NCI-H1417 (cell line): ENCODE measurements around the gene BTRC.

Source experiments
- DNase-seq, 3 experiments: peaks; one replicate each; lab custom pipeline; 2025; lab: John Stamatoyannopoulos, UW

Gene BTRC

DNA sequence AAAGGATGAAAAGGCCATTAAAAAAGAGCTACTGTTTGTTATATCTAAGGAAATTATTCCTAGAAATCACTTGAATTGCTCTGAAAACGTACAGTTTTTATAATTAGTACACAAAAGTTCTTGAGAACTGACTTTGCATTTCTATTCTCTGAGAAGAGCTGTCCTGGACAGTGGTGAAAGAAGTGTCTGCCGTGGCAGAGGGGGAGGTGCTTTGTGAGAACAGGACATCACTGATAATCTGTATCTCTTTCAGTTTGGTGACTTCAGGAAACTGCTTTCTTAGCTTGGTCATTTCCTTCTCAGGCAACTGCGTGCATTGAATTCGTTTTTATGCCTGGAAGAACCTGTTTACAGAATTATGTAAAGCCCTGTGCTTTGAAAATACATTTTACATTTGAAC, 182.0 kb downstream of the BTRC start:
- DNase-seq = no peak

DNA sequence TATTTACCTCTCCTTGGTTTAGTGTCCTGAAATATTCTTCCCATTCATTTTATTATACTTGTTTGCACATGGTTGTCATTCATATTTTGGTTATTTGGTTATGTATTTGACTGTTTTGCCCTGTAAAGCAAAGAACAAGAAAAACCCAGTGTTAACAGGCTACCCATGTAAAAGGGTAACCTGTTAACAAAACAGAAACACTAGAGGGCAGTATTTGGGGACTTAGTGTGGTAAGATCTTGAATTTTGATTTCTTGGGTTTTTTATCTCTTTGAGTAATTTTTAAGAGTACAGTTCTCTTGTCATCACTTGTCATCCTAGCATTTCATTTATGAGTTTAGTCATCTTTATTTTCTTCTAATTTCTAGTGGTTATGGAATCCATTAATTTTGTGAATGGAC, 182.8 kb downstream of the BTRC start:
- DNase-seq = peak in 2 of 3 experiments; percentile 1 to 7

DNA sequence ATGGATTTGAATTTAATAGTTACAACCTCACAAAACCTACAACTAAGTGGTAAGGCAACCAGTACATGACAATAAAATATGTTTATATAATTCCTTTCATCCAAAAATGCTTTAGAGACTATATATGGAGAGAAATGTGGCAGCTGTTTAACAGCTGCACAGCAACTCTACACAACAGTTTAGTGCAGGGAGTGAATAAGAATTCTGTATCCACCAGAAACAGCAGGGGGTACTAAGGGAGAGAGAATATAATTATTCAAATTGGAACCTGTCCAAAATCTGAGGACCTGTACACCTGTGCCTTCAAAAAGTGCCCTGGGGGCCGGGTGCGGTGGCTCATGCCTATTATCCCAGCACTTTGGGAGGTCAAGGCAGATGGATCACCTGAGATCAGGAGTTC, 184.5 kb downstream of the BTRC start:
- DNase-seq = peak; percentile 26 to 87 (median 66)

DNA sequence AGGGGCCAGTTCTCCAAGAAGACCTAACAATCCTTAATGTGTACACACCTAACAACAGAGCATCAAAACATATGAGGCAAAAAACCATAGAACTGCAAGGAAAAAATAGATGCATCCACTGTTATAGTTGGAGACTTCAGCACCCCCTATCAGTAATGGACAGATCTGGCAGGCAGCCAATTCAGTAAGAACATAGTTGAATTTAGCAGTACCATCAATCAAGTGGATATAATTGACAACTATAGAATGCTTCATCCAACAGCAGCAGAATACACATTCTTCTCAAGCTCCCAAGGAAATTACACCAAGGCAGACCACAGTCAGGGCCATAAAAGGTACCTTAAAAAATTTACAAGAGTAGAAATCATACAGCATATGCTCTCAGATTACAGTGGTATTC, 191.9 kb downstream of the BTRC start:
- peak in 2 of 3 experiments; percentile 29 to 82 for DNase-seq

DNA sequence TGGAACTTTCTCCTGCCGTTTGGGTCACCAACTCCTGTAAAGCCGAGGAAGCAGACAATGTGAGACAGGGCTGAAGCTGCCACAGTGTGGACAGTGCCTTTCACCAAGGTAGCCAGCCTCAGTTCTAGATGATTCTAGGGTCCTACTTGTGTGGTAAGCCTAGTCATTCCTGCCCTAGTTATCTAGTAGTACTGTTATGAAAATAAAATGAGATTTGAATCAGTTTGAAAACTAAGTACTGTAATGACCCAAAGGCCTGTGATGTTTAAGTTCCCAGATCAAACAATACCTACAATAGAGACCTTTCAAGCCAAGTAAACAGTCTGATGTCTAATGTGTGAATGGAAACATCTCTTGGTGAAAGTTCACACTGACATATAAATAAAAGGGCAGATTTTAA, 197.0 kb downstream of the BTRC start:
- DNase-seq = no peak

DNA sequence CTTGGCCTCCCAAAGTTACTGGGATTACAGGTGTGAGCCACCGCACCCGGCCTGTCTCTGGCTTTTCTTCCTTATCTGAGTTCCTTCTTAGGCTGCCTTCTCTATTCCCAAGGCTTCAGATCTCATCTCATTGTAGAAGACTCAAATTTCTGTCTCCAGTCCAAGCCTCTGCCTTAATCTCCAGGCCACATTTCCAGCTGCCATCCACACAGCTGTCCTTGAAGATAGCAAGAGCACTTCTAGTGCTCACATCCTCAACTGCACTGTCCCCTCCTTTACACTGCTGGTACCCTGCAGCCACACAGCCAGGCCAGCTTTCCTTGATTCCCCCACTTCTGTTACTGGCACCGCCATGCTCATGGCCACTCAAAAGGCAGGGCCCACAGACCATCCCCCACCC, 198.5 kb downstream of the BTRC start:
- no peak for DNase-seq

DNA sequence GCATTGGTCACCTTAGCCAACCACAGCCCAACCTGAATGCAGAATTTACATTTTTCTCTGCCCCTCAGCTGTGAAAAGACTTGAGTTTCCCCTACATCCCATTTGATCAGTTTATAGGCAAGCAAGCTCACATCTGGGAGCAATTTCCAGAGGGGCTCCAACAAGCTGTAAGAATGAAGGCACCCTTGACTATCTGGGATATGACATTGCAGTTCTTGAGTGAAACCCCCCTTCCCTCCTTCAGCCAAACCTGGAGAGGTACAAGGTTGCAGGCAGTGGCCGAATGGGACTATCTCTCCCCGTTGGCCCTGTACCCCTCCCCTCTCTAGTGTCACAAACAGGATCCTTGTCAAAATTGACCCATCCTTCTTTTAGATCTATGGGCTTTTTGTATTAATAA, 203.6 kb downstream of the BTRC start:
- DNase-seq = no peak

DNA sequence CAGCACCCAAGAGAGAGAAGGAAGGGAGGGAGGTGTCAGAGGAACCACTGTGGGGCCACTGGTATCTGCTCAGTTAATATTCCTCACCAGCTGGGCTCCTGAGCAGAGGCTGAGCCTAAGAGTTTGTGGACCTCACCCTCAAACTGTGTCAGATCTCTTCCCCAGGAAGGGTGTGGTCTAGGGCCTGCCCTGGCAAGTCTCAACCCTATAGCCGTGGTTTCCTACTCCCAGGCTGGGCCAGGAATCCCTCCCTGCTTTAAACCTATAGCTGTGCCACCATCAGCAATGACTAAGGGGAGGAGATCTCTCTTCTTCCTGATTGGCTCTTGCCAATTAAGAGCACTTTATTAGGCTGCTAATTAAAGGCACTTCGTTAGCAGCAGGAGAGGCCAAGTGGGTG, 204.2 kb downstream of the BTRC start:
- DNase-seq = no peak

DNA sequence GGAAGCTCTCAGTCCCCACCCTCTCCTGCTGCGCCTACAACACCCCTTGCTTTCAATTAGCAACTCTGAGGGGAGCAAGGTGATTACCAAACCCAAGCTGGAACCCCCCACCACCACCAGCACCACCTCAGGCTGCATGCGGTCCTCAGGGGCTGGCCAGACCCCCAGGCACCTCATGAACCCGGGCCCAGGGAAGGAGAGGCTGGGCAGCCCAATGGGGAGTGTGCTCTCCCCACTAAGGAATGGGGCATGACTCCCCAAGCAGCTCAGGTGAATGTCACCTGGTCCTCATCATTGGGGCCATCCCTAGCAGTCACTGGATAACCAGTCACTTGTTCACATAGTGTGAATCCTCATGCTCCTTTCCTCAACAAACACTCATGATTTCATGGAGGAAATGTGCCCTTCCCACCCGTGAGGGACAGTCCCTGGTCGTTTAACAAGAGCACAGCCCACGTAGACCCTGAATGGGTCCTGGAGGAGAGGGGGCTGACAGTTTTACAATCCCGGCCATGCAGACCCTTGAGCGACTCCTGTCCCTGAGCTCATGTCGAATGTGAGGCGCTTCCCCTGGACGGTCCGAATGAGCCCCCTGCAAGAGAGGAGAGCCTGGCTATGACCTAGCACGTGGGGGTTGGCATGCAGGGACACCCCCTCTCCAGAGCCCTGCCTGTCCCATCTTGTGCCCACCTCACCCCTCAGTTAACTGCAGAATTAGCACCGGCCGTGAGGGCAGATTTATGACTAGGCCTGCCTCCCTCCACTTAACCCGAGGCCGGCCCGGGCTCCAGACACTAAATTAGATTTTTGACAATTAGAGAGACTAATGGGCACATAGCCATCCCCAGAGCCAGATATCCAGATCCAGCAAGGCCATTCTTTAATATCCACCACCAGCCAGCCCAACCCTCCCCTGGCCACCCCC, 205.0 kb downstream of the BTRC start:
- no peak for DNase-seq

DNA sequence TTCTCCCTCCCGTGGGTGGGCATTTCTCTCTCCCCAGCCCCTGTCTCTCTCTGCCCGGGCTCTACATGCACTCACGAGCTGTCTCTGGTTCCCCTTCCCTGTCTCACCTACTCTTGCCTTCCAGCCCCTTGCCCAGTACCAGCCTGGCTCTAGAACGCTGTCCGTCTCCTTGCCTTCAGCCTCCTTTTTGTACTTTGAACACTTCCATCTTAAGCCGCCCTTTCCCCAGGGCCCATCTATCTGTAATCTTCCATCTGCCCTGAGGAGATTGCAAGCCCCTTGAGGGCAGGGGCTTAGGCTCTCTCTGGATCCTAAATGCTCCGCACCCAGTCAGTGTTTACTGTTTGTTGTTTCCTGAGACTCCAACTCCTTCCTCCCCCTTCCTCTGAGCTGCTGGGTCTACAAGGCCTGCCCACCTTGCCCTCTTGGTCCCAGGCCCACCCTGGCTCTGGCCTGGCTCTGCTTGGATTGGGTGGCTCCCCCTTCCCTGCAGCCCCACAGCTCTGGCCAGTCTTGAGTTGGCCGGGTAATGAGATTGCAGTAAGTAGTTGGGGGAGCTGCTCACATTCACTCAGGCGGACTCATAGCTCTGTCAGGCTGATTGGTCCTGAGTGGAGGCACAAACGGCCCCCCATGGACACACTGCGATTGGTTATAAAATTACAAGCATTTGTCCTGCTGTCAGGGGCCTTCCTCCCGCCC, 205.8 kb downstream of the BTRC start:
- DNase-seq = no peak

DNA sequence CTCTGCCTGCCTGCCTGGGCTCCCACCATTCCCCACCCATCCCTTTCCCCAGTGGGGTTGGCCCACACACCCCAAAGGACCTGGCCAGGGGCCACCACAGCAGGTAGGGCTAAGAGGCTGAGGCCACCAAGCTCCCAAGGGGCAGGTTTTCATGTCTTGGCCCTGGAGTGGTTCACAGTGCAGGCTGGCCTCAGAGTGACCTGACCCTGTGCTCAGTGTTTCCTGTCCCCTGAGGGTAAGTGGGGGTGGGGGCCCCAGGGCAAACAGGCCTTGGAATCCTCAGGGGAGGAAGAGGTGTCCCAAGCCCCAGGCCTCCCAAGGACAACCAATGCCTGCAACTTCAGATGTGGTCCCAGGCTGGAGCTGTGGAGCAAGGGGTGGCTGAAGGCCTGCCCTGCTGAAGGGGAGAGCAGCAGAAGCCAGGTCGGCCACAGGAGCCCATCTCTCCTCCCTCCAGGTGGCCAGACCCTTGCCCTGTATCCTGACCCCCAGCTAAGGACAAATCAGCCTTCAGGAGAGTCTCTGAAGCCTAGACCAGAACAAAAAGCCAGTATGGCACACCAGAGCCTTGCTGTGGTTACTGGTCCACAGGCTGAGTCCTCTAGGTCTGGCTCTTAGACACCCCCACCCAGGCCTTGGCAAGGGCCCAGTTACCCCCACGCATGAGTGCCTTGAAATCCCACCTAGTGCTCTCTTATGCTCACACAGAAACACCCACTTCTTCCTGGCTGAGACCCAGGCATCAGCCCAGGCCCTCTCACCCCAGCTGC, 206.5 kb downstream of the BTRC start:
- DNase-seq = peak in 1 of 3 experiments; percentile 68

DNA sequence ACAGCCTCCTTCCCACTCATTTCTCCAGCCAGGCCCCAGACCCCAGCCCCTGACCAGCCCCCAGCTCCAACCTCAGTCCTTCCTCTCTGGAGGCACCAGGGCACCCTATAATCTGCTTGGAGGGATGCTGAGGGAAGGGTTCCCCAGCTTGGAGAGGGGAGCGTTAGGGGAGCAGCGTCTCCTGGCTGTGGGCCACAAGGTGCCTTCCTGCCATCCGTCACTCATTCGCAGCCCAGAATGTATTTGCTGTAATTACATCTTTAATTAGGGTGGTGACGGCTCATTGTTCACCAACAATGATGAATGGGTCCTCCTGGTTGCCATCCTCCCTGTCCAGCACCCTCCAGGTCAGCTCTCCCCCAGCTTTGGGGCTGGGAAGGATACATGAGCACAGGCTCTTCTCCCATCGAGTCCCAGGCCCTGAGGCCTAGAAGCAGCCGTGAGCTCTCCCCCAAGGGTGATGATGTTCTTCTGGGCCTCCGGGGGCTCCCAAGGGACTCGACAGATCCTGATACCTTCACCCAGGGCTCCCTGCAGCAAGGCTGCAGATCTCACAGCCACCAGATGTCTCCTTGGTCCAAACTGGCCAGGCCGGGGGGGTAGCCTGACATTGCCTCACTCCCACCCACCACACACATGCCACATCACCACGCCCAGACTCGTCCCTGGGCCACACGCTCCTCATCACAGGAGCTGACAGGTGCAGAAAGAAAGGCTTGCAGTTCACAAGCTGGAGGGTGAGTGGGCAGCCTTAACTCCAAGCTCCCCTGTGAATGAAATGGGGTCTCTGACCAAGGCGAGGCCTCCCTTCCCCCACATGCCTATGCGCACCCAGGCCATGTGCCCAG, 207.3 kb downstream of the BTRC start:
- peak in 2 of 3 experiments; percentile 58 to 84 for DNase-seq

DNA sequence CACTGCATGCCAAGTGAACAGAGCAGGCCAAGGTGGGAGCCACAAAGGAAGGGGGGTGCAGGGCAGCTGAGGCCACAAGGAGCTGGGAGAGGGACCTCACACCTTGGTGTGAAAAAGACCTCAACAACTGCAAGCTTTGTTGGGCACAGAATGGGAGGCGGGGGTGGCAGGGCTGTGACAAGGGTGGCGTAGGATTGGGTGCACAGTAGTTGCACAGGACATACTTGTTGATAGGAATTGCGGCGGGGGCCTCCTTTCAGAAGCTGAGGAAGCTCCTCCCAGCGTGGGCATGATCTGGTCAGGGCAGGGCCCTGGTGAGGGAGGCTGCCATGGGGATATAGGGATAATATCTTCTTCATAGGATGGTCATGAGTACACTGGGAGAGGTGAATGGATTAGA, 208.3 kb downstream of the BTRC start:
- no peak for DNase-seq

DNA sequence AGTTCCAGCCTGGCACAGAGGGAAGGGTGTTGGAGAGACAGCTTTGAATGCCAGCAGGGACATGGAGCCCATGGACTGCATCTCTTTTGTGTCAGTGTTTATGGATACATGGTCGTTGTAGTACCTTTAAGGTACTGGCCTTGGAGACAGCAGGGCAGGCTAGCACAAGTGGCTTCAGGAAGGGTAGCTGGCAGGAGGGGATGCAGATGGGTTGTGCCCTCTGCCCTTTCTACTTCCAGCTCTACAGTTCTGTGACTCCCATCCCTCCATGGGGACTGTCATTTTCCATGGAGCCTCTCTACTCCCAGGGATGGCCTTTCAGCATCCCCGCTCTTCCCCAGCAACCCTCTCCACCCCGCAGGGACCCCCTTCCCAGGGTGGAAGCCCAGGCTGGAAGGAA, 209.0 kb downstream of the BTRC start:
- no peak for DNase-seq

DNA sequence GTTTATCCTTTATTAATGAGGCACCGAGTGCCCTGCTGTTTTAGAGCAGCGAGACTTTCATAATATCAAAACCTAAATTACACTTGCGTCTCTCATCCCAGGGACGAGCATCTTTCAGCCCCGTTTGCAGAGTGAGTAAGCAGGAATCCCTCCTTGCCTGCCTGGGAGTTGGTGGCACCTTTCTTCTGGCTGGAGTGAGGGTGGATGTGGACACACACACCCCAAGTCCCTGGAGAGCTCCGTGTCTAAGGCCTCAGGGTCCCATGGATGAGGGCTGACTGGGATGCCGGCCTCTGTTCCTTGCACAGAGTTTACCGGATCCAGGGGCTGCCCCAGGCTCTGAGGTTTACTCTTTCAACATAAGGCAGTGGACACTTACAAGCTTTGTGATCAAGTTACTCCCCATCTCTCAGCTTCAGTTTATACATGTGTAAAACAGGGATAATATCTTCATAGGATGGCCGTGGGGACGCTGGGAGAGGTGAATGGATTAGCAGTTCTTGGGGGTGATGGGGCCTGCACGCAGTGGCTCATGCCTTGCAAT, 209.6 kb downstream of the BTRC start:
- DNase-seq = no peak

DNA sequence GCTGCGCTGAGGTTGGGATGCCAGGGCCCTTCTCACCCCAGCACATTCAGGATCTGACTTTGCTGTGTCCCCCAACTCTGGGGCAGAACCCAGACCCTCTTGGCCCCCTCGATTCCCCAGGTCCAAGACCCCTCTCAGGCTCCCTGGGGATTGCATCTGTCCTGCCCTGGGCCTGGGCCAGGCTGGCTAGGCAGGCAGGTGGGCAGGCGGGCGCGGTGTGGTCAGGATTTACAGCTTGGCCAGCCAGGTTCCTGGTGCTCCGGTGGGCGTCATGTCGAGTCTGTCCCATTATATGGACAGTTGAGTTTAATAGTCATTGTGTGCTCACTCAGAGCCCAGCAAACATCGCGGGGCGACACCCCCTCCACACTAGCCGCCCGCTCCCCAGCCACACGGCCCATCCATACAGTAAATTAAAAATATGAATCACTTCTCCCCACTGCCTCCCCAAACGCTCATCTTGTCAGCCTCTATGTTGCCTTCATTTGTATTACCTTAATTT, 210.6 kb downstream of the BTRC start:
- DNase-seq = no peak

DNA sequence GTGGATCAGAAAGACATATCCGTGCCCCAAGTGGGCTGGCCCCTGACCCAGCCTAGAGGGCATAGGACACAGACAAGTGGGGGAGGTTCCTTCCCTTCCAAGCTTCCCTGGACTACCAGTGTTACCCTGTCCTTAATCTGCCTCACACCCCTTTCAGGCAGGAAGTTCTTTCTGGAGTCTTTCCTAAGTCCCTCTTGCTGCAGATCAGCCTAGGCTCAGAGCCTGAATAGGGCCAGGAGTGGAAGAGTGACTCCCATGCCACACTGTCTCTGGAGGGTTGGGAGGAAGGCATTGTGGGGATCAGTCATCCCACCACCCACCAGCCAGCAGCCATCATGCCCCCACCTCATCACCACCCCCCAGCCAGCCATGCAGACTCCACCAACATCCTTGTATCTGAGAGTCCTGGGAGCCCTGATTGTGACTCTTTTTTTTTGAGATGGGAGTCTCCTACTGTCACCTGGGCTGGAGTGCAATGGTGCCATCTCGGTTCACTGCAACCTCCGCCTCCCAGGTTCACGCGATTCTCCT, 211.5 kb downstream of the BTRC start:
- DNase-seq = no peak

DNA sequence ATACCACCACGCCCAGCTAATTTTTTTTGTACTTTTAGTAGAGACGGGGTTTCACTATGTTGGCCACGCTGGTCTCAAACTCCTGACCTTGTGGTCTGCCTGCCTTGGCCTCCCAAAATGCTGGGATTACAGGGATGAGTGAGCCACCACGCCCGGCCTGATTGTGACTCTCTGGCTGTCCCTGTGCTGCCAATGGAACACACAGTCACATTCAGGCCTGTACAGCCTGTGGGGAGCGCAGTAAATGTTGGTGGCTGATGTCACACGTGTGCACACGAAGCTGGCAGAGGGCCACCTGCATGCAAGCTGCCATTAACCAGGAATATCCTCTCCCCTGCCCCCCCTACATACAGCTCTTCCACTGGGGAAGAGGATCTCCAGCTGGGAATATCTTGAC, 212.0 kb downstream of the BTRC start:
- DNase-seq = peak in 2 of 3 experiments; percentile 64 to 76

DNA sequence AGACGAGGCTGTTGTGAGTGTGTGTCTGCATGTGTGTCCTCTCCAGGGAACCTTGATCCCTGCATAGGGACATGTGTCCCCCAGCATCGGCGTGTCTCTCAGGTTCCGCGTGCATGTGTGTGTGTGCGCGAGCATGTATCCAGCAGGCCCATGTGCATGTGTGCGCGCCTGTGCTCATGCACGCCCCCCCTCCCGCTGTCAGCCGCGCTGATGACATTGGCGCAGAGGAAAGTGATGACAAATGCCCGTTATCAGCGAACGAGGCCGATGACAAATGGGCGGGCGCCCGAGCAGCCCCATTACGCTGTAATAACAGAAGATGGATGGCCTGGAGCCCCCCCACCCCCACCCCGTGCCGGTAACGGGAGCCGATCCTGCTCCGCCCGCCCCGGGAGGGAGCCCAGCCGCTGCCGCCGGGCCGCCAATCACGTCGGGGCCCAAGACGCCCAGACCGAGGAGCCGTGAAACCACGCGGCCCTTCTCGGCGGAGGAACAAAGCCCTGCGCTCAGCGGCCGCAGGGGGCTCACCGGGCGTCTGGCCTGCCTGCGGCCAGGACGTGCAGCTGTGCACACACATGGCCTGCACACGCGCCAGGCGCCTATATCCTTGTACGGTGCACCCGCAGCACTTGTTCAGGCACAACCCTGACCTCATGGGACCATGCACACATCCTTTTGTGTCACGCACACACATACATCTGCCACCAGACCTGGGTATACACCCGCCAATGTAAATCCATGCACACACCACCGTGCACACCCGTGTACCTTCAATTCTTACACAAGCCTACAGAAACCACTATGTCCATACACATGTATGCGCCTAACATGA, 212.6 kb downstream of the BTRC start:
- peak; percentile 64 to 87 (median 78) for DNase-seq
